Measurements from ENCODE around the gene PSME4. TPM values are rescaled to one million over a fixed set of nuclear protein-coding genes. Genes with fewer than 3 reads are reported as not detected.

The PSME4 gene
- total and polyA plus RNA-seq, 2 of the 13 experiments (the other 11 are each of a cell fraction or from before 2014, with no cell fraction given) = 52.1 to 77.8 TPM

- peak; percentile 82; the same call in 1 of the 2 replicates for TF ChIP-seq ZBTB34 (CRISPR knock-in tag; IDR thresholded peaks at IDR 0.05)
- TF ChIP-seq MNT (IDR thresholded peaks at IDR 0.05) = 0 out of 2 replicates have a peak, but pooled peaks have one; percentile 14
- peak; percentile 84 for TF ChIP-seq SIX4 (CRISPR knock-in tag; IDR thresholded peaks at IDR 0.05)
- peak; percentile 44; the same call in 1 of the 2 replicates for TF ChIP-seq TP53 (CRISPR knock-in tag; conservative IDR thresholded peaks at IDR 0.05)
- peak; percentile 80; the same call in 1 of the 2 replicates for TF ChIP-seq BRF2 (CRISPR knock-in tag; IDR thresholded peaks at IDR 0.05)
- TF ChIP-seq SALL2 (CRISPR knock-in tag; IDR thresholded peaks at IDR 0.05) = no peak; the same call in 1 of the 2 replicates
- no peak for TF ChIP-seq ELK4 (CRISPR knock-in tag; IDR thresholded peaks at IDR 0.05; ENCODE audit: borderline replicate concordance)
- peak; percentile 83 for TF ChIP-seq HOMEZ (CRISPR knock-in tag; IDR thresholded peaks at IDR 0.05; ENCODE audit: low read depth)
- TF ChIP-seq LBX2 (CRISPR knock-in tag; IDR thresholded peaks at IDR 0.05; ENCODE audit: borderline replicate concordance) = no peak
- TF ChIP-seq SETDB1 (CRISPR knock-in tag; IDR thresholded peaks at IDR 0.05; ENCODE audit: borderline replicate concordance) = no peak
- no peak for TF ChIP-seq ZNF484 (CRISPR knock-in tag; IDR thresholded peaks at IDR 0.05; ENCODE audit: borderline replicate concordance, low read depth)
- no peak for TF ChIP-seq IRX3 (CRISPR knock-in tag; IDR thresholded peaks at IDR 0.05; ENCODE audit: borderline replicate concordance, low read depth)
- no peak for TF ChIP-seq U2AF1 (optimal IDR thresholded peaks at IDR 0.05; ENCODE audit: low read depth, low read length)
- no peak for TF ChIP-seq RNF2 (conservative IDR thresholded peaks at IDR 0.05; ENCODE audit: low read depth)
- TF ChIP-seq IRF1 (CRISPR knock-in tag; IDR thresholded peaks at IDR 0.05; ENCODE audit: low read depth) = no peak
- peak; percentile 71 for TF ChIP-seq ZNF3 (CRISPR knock-in tag; IDR thresholded peaks at IDR 0.05)
- TF ChIP-seq ESRRA (CRISPR knock-in tag; IDR thresholded peaks at IDR 0.05; ENCODE audit: low read depth) = peak; percentile 83
- TF ChIP-seq HOXA3 (CRISPR knock-in tag; IDR thresholded peaks at IDR 0.05) = peak; percentile 84
- TF ChIP-seq CCAR2 (optimal IDR thresholded peaks at IDR 0.05; ENCODE audit: low read depth, low read length) = no peak
- peak; percentile 73 for TF ChIP-seq GATAD1 (CRISPR knock-in tag; IDR thresholded peaks at IDR 0.05)
- TF ChIP-seq ZSCAN9 (CRISPR knock-in tag; IDR thresholded peaks at IDR 0.05; ENCODE audit: borderline replicate concordance) = peak; percentile 98
These were observed 144.0 kb downstream of the PSME4 start (continued) for GRCh38 chr2:53826587-53827397.

Measured in HepG2 (cell line).